ENCODE measurements around the gene PHAF1.

- TF ChIP-seq CTCF (IDR thresholded peaks at IDR 0.05) (no peak), EZH2 (IDR thresholded peaks at IDR 0.05; ENCODE audit: borderline replicate concordance, insufficient read depth, low read depth, low read length, poor library complexity, severe bottlenecking) (no peak)
These were observed 22.4 kb upstream of the PHAF1 start for GRCh38 chr16:67087291-67087690.
